IMR-90 (cell line): ENCODE measurements around the gene INPP5E. TPM values are rescaled to one million over a fixed set of nuclear protein-coding genes. Genes with fewer than 3 reads are reported as not detected.

Experiments
- ATAC-seq: fragments of 200-7000 bp; cut with Tn5 transposase; 2 replicates; pipeline ENCODE4 v1.9.1; 2020; ENCODE audit warnings: low read depth, mild to moderate bottlenecking, moderate library complexity
- BruUV-seq: library from RNA; stranded (reverse); fragments of 400-500 nt; replicated peaks from 2 replicates; lab custom pipeline; 2021; lab: Mats Ljungman, UMichigan
- CTCF ChIA-PET: fragments of 300-600 bp; formaldehyde crosslinking; extraction: SDS; loops from one replicate; lab custom pipeline; 2021; ENCODE audit warnings: antibody characterized with exemption; lab: Yijun Ruan, JAX
- POLR2A ChIA-PET: fragments of 300-600 bp; sonication (Branson Sonifier 250); formaldehyde crosslinking; loops from one replicate; lab custom pipeline; 2022; ENCODE audit warnings: antibody characterized with exemption; ENCODE audit not compliant: unreplicated experiment; lab: Charles Lee
- DNase-seq: peaks from one replicate; pipeline ENCODE4 v3.0.0; 2013
- H2AFZ ChIP-seq: replicated peaks from 2 replicates; pipeline ENCODE3; 2013; ENCODE audit warnings: low read length, mild to moderate bottlenecking; ENCODE audit not compliant: poor library complexity
- H2AK5ac ChIP-seq: 2 replicates; pipeline ENCODE4 v1.6.1; 2013; ENCODE audit warnings: low read depth, low read length, inconsistent platforms
- H2AK9ac ChIP-seq: replicated peaks from 2 replicates; pipeline ENCODE3; 2013; ENCODE audit warnings: mild to moderate bottlenecking, low read depth, low read length, moderate library complexity; ENCODE audit not compliant: poor library complexity
- H2BK120ac ChIP-seq: 2 replicates; pipeline ENCODE4 v1.6.1; 2013; ENCODE audit warnings: low read depth, low read length, inconsistent platforms
- H2BK15ac ChIP-seq: 3 replicates; pipeline ENCODE4 v1.6.1; 2013; ENCODE audit warnings: low read depth, low read length, inconsistent platforms
- H2BK20ac ChIP-seq: 2 replicates; pipeline ENCODE4 v1.6.1; 2013; ENCODE audit warnings: low read depth, mild to moderate bottlenecking, inconsistent platforms, low read length, moderate library complexity
- H2BK5ac ChIP-seq: 2 replicates; pipeline ENCODE4 v1.6.1; 2013; ENCODE audit warnings: mild to moderate bottlenecking, low read depth, low read length, inconsistent platforms; ENCODE audit not compliant: poor library complexity, severe bottlenecking
- H3K14ac ChIP-seq: replicated peaks from 2 replicates; pipeline ENCODE4 v1.6.1; 2013; ENCODE audit warnings: low read depth, low read length, inconsistent platforms
- H3K18ac ChIP-seq: 2 replicates; pipeline ENCODE4 v1.6.1; 2013; ENCODE audit warnings: low read depth, low read length, control low read depth
- H3K23ac ChIP-seq: 2 replicates; pipeline ENCODE4 v1.6.1; 2013; ENCODE audit warnings: low read depth, low read length, inconsistent platforms
- H3K27ac ChIP-seq: 2 replicates; pipeline ENCODE4 v1.5.1; 2013; ENCODE audit warnings: mild to moderate bottlenecking, control low read depth, low read length; ENCODE audit not compliant: insufficient read depth
- H3K27me3 ChIP-seq: 2 replicates; pipeline ENCODE4 v1.6.1; 2013; ENCODE audit warnings: low read length; ENCODE audit not compliant: control insufficient read depth, insufficient read depth
- H3K36me3 ChIP-seq: 2 replicates; pipeline ENCODE4 v1.6.1; 2013; ENCODE audit warnings: low read length, mixed read lengths; ENCODE audit not compliant: control insufficient read depth, insufficient read depth
- H3K4ac ChIP-seq: 2 replicates; pipeline ENCODE4 v1.6.1; 2013; ENCODE audit warnings: low read depth, low read length, inconsistent platforms
- H3K4me1 ChIP-seq: 2 replicates; pipeline ENCODE4 v1.6.1; 2013; ENCODE audit warnings: low read length, mixed read lengths; ENCODE audit not compliant: control insufficient read depth, insufficient read depth
- H3K4me2 ChIP-seq: 2 replicates; pipeline ENCODE4 v1.6.1; 2013; ENCODE audit warnings: low read depth, mild to moderate bottlenecking, control low read depth, low read length, moderate library complexity
- H3K4me3 ChIP-seq: 2 replicates; pipeline ENCODE4 v1.5.1; 2013; ENCODE audit warnings: low read depth, mild to moderate bottlenecking, control low read depth, low read length, moderate library complexity; ENCODE audit not compliant: insufficient read depth
- H3K56ac ChIP-seq: 2 replicates; pipeline ENCODE4 v1.6.1; 2013; ENCODE audit warnings: low read length, inconsistent platforms; ENCODE audit not compliant: insufficient read depth; ENCODE audit errors: extremely low read depth
- H3K79me1 ChIP-seq, 2 experiments: 2 replicates each; pipeline ENCODE4 v1.6.1; 2013; ENCODE audit warnings: low read length in 2 of 2, inconsistent platforms in 1 of 2, low read depth in 1 of 2
- H3K9ac ChIP-seq: 2 replicates; pipeline ENCODE4 v1.6.1; 2013; ENCODE audit warnings: low read depth, low read length, control low read depth
- H3K9me1 ChIP-seq: 2 replicates; pipeline ENCODE4 v1.6.1; 2013; ENCODE audit warnings: low read length, inconsistent platforms; ENCODE audit not compliant: insufficient read depth
- H3K9me3 ChIP-seq: 2 replicates; pipeline ENCODE4 v1.6.1; 2013; ENCODE audit warnings: low read length; ENCODE audit not compliant: control insufficient read depth, insufficient read depth
- H4K20me1 ChIP-seq: 2 replicates; pipeline ENCODE4 v1.6.1; 2013; ENCODE audit warnings: low read length, inconsistent platforms; ENCODE audit not compliant: insufficient read depth
- H4K5ac ChIP-seq: 2 replicates; pipeline ENCODE4 v1.6.1; 2013; ENCODE audit warnings: mild to moderate bottlenecking, low read depth, low read length, control low read depth
- H4K8ac ChIP-seq, 2 experiments: 2 replicates each; pipeline ENCODE4 v1.6.1; 2013; ENCODE audit warnings: low read depth in 2 of 2, low read length in 2 of 2, control low read depth in 1 of 2, inconsistent platforms in 1 of 2
- H4K91ac ChIP-seq: 2 replicates; pipeline ENCODE4 v1.6.1; 2013; ENCODE audit warnings: low read depth, low read length, inconsistent platforms; ENCODE audit not compliant: insufficient read depth
- BHLHE40 ChIP-seq: fragments of 150-350 bp; IDR thresholded peaks from 2 replicates; pipeline ENCODE4 v1.6.1; 2016; ENCODE audit warnings: mild to moderate bottlenecking, low read depth, low read length
- CEBPB ChIP-seq: IDR thresholded peaks from 2 replicates; pipeline ENCODE4 v1.6.1; 2012; ENCODE audit warnings: low read depth, low read length, improper control_type of control experiment
- CHD1 ChIP-seq: IDR thresholded peaks from 2 replicates; pipeline ENCODE4 v1.6.1; 2012; ENCODE audit warnings: low read depth, low read length, improper control_type of control experiment
- FOS ChIP-seq: fragments of 150-350 bp; IDR thresholded peaks from 2 replicates; pipeline ENCODE4 v1.6.1; 2016; ENCODE audit warnings: low read depth, low read length
- MAFK ChIP-seq: IDR thresholded peaks from 2 replicates; pipeline ENCODE4 v1.6.1; 2012; ENCODE audit warnings: low read depth, low read length, improper control_type of control experiment
- MAZ ChIP-seq: IDR thresholded peaks from 2 replicates; pipeline ENCODE4 v1.6.1; 2012; ENCODE audit warnings: low read depth, mild to moderate bottlenecking, low read length, improper control_type of control experiment, moderate library complexity, borderline replicate concordance
- MXI1 ChIP-seq: IDR thresholded peaks from 2 replicates; pipeline ENCODE4 v1.6.1; 2012; ENCODE audit warnings: low read depth, mild to moderate bottlenecking, low read length, moderate library complexity, borderline replicate concordance
- SMC3 ChIP-seq: fragments of 150-350 bp; IDR thresholded peaks from 2 replicates; pipeline ENCODE4 v1.6.1; 2016; ENCODE audit warnings: low read depth, mild to moderate bottlenecking, antibody characterized with exemption, low read length, moderate library complexity
- WGBS, 2 experiments: methylation state at CpG; one replicate each; pipeline versions ENCODE4 v1.1.5 to v1.1.7; 2013; ENCODE audit warnings: missing lambda C conversion rate in 2 of 2; ENCODE audit not compliant: insufficient read length in 1 of 2; ENCODE audit errors: extremely low coverage in 2 of 2; 5-methylcytosine and 5-hydroxymethylcytosine counted together
- dilution Hi-C: fragments of 300-500 bp; cut with HindIII; formaldehyde crosslinking; loops from one replicate; pipeline ENCODE4 v1.14.3; 2018; ENCODE audit warnings: low sequenced_read_pairs; ENCODE audit not compliant: unreplicated experiment
- in situ Hi-C: fragments of 300-500 bp; cut with MboI; formaldehyde crosslinking; loops from 3 replicates; pipeline ENCODE4 v1.14.3; 2019; ENCODE audit warnings: low sequenced_read_pairs, inconsistent platforms, mixed read lengths
- intact Hi-C: fragments of 100-400 bp; cut with micrococcal nuclease; formaldehyde crosslinking; loops from 2 replicates; pipeline ENCODE4 v1.10.0; 2022
- polyA plus RNA-seq, 3 experiments: library from polyadenylated mRNA; depleted of rRNA; stranded (reverse); fragments of >200 nt; gene quantifications; 2 replicates each; pipeline ENCODE4 v1.2.3, GENCODE V29; 2012; ENCODE audit warnings: low replicate concordance in 1 of 3
- total RNA-seq: library from RNA; depleted of rRNA; stranded (reverse); fragments of >200 nt; gene quantifications from 2 replicates; pipeline ENCODE4 v1.2.3, GENCODE V29; 2012
- TF ChIP-seq, protein P1 (sequence below): fragments of 150-350 bp; IDR thresholded peaks from 2 replicates; pipeline ENCODE4 v1.6.1; 2017; ENCODE audit warnings: mild to moderate bottlenecking, antibody characterized with exemption, low read length, low read depth
- TF ChIP-seq, protein P2 (sequence below): conservative IDR thresholded peaks from 2 replicates; pipeline ENCODE4 v1.5.1; 2012; ENCODE audit warnings: mild to moderate bottlenecking, low read depth, low read length, improper control_type of control experiment
- TF ChIP-seq, protein P3 (sequence below): fragments of 150-350 bp; IDR thresholded peaks from 2 replicates; pipeline ENCODE4 v1.6.1; 2016; ENCODE audit warnings: low read depth, mild to moderate bottlenecking, low read length, moderate library complexity, borderline replicate concordance

Gene INPP5E
- total and polyA plus RNA-seq, 2 of the 4 experiments (the other 2 are of a cell fraction) = 1.6 to 9.4 TPM

DNA sequence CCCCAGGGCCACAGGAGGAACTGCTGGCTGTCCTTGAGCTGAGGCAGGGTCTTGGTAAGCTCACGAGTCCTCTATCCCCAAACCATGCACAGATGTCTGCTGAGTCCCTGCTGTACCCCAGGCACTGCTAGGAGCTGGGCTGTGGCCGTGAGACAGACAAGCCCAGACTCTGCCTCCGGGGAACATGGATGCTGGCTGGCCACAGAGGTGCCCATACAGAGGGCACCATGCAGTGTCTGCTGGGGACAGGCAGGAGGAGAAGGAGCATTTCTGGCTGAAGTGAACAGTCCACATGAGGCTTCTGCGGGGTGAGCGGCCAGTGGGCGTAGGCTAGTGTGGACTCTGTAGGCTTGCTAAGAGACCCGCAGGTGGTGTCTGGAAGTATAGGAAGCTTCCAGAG is 48.0 kb upstream of the INPP5E start (continued):
- TF ChIP-seq, protein P1, sequence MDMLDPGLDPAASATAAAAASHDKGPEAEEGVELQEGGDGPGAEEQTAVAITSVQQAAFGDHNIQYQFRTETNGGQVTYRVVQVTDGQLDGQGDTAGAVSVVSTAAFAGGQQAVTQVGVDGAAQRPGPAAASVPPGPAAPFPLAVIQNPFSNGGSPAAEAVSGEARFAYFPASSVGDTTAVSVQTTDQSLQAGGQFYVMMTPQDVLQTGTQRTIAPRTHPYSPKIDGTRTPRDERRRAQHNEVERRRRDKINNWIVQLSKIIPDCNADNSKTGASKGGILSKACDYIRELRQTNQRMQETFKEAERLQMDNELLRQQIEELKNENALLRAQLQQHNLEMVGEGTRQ = no peak
- TF ChIP-seq MXI1 (no peak), FOS (no peak), MAFK (no peak)

DNA sequence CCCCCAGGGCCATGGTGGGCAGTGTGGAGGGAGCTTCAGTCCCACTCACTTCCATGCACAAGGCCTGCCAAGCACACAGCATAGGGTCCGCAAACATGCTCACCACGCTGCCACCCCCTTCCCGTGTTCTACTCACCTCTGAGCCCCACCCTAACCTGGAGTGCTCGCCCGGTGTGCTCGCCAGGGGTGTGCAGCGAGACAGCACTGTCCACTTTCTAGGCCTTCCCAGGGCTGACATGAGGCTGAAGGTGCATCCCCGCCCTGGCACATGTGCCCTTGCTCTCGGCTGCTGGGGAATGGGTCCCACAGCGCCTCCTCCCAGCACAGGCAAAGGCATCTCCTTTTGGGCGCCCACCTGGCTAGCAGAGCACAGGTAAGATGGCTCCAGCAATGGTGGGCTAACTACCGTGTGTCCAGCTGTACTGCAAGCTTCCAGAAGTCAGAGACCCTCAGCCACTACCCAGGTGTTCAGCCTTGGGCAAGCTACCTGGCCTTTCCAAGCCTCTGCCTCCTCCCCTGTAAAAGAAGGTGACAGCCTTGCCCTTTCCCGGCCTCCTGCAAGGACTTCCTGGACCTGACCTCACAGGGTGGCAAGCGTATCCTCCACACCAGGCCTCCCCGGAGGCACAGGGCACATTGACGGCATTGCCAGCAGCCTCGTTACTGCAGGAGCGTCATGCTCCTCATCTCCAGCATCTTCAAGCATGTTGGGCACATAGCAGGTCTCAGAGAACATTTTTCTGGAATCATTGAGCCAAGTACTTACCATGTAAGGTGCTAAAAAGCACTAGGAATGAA is 47.4 kb upstream of the INPP5E start:
- H3K9me3 ChIP-seq = no peaks in the 10 kb centered on the region
- no peak overlapping the region for H2AK9ac ChIP-seq
- no peak overlapping the region for H3K4ac ChIP-seq
- H3K27me3 ChIP-seq = no peaks in the 10 kb centered on the region; the same call in 1 of the 2 replicates
- ChIA-PET POLR2A (no interaction called here), CTCF (interaction anchor here (1.5 to 3.1 kb wide), 4 partner anchors 139 to 147 kb away, joined by 4 to 16 read pairs (median 8); no protein-coding TSS in a partner anchor)
- H3K56ac ChIP-seq = no peak overlapping the region
- H2BK5ac ChIP-seq = no peak overlapping the region
- no peak overlapping the region for H2AK5ac ChIP-seq
- no peak overlapping the region for H4K5ac ChIP-seq
- H3K36me3 ChIP-seq = no peaks in the 10 kb centered on the region
- no peak overlapping the region for H3K9ac ChIP-seq
- H2BK120ac ChIP-seq = no peak overlapping the region
- H3K14ac ChIP-seq = no peak overlapping the region
- H3K23ac ChIP-seq = no peak overlapping the region
- no peaks in the 10 kb centered on the region for H3K9me1 ChIP-seq
- DNase-seq (no peak), ATAC-seq (no peak)
- no peak overlapping the region for H2BK20ac ChIP-seq
- no peak overlapping the region for H3K4me2 ChIP-seq
- no peak overlapping the region for H2BK15ac ChIP-seq
- H4K91ac ChIP-seq = no peak overlapping the region
- H3K4me3 ChIP-seq = no peak overlapping the region
- dilution Hi-C loops (no loop called here), intact Hi-C loops (no loop called here), in situ Hi-C loops (no loop called here)
- no peak overlapping the region for H3K27ac ChIP-seq
- BruUV-seq = no TSS peak
- peaks cover 19% of the 10 kb centered on the region for H4K20me1 ChIP-seq
- H4K8ac ChIP-seq = no peak overlapping the region
- no peak overlapping the region for H2AFZ ChIP-seq
- no peak overlapping the region for H3K18ac ChIP-seq
- 0 out of 2 replicates have a peak, but pooled peaks cover 4% of the 10 kb centered on the region for H3K4me1 ChIP-seq
- H3K79me1 ChIP-seq = peaks cover 0 to 1% of the 10 kb centered on the region in 2 experiments; a peak in 2 of 4 replicates
- 65% methylated on average over 10 of the region's 18 CpGs; no CpG with 5 or more reads in 1 of the 2 experiments for WGBS, 2 experiments
- TF ChIP-seq SMC3 = no peak
- no peak for TF ChIP-seq FOS
- no peak for TF ChIP-seq CHD1
- no peak for TF ChIP-seq CEBPB
- TF ChIP-seq MAZ = no peak
- TF ChIP-seq MXI1 = no peak
- TF ChIP-seq BHLHE40 = no peak
- TF ChIP-seq, protein P2, sequence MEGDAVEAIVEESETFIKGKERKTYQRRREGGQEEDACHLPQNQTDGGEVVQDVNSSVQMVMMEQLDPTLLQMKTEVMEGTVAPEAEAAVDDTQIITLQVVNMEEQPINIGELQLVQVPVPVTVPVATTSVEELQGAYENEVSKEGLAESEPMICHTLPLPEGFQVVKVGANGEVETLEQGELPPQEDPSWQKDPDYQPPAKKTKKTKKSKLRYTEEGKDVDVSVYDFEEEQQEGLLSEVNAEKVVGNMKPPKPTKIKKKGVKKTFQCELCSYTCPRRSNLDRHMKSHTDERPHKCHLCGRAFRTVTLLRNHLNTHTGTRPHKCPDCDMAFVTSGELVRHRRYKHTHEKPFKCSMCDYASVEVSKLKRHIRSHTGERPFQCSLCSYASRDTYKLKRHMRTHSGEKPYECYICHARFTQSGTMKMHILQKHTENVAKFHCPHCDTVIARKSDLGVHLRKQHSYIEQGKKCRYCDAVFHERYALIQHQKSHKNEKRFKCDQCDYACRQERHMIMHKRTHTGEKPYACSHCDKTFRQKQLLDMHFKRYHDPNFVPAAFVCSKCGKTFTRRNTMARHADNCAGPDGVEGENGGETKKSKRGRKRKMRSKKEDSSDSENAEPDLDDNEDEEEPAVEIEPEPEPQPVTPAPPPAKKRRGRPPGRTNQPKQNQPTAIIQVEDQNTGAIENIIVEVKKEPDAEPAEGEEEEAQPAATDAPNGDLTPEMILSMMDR = no peak
- TF ChIP-seq, protein P3, sequence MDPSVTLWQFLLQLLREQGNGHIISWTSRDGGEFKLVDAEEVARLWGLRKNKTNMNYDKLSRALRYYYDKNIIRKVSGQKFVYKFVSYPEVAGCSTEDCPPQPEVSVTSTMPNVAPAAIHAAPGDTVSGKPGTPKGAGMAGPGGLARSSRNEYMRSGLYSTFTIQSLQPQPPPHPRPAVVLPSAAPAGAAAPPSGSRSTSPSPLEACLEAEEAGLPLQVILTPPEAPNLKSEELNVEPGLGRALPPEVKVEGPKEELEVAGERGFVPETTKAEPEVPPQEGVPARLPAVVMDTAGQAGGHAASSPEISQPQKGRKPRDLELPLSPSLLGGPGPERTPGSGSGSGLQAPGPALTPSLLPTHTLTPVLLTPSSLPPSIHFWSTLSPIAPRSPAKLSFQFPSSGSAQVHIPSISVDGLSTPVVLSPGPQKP = no peak
